Measurements from ENCODE around the gene PDSS1.
"Not testable (repeated sequence)": the region's sequence is repeated elsewhere in the genome, so short reads cannot be mapped to it uniquely, and the experiment has no call there.

The PDSS1 gene

GRCh38 chr10:26739071-26739631, 41.6 kb downstream of the PDSS1 start:
- DNase-seq (ENCODE audit: low read depth in 3 of 3) = peak in 1 of 3 experiments; percentile 25

- no peak for DNase-seq (ENCODE audit: low read depth in 3 of 3)
Measured at GRCh38 chr10:26741368-26741767, 43.9 kb downstream of the PDSS1 start.

GRCh38 chr10:26743091-26743490, 45.6 kb downstream of the PDSS1 start:
- no peak for DNase-seq (ENCODE audit: low read depth in 3 of 3)

- DNase-seq (ENCODE audit: low read depth in 3 of 3) = no peak
Measured at GRCh38 chr10:26743841-26744240, 46.3 kb downstream of the PDSS1 start.

- no peak for DNase-seq (ENCODE audit: low read depth in 3 of 3)
Measured at GRCh38 chr10:26746061-26746460, 48.6 kb downstream of the PDSS1 start.

- DNase-seq (ENCODE audit: low read depth in 3 of 3) = no peak
Measured at GRCh38 chr10:26755443-26755903, 58.0 kb downstream of the PDSS1 start.

GRCh38 chr10:26759008-26759407, 61.5 kb downstream of the PDSS1 start:
- DNase-seq (ENCODE audit: low read depth in 3 of 3) = no peak

- DNase-seq (ENCODE audit: low read depth in 3 of 3) = no peak
Measured at GRCh38 chr10:26765549-26765948, 68.0 kb downstream of the PDSS1 start.

- no peak for DNase-seq (ENCODE audit: low read depth in 3 of 3)
Measured at GRCh38 chr10:26770069-26770468, 72.6 kb downstream of the PDSS1 start.

GRCh38 chr10:26773633-26774032, 76.1 kb downstream of the PDSS1 start:
- DNase-seq (ENCODE audit: low read depth in 3 of 3) = no peak

GRCh38 chr10:26776258-26776657, 78.8 kb downstream of the PDSS1 start:
- DNase-seq (ENCODE audit: low read depth in 3 of 3) = no peak

- no peak for DNase-seq (ENCODE audit: low read depth in 3 of 3)
Measured at GRCh38 chr10:26777686-26778085, 80.2 kb downstream of the PDSS1 start.

GRCh38 chr10:26779176-26779860, 81.8 kb downstream of the PDSS1 start:
- no peak for DNase-seq (ENCODE audit: low read depth in 3 of 3)

- DNase-seq (ENCODE audit: low read depth in 3 of 3) = no peak
Measured at GRCh38 chr10:26780106-26780792, 82.7 kb downstream of the PDSS1 start.

- DNase-seq (ENCODE audit: low read depth in 3 of 3) = peak in 1 of 3 experiments; percentile 14
Measured at GRCh38 chr10:26780793-26781601, 83.5 kb downstream of the PDSS1 start.

- DNase-seq (ENCODE audit: low read depth in 3 of 3) = no peak
Measured at GRCh38 chr10:26781797-26782196, 84.3 kb downstream of the PDSS1 start.

GRCh38 chr10:26787362-26787761, 89.9 kb downstream of the PDSS1 start:
- DNase-seq (ENCODE audit: low read depth in 3 of 3) = no peak

- not testable (repeated sequence) for DNase-seq (ENCODE audit: low read depth in 3 of 3)
Measured at GRCh38 chr10:26789779-26790178, 92.3 kb downstream of the PDSS1 start.

GRCh38 chr10:26790221-26790995, 92.9 kb downstream of the PDSS1 start:
- no peak for DNase-seq (ENCODE audit: low read depth in 3 of 3)

GRCh38 chr10:26792758-26793495, 95.4 kb downstream of the PDSS1 start:
- DNase-seq (ENCODE audit: low read depth in 3 of 3) = no peak

Measured in stimulated activated CD4-positive, alpha-beta T cell treated with anti-CD3 and anti-CD28 coated beads, TNF-alpha, amount 100 ng/mL, for 24 hours (primary cell).